B cell (primary cell): ENCODE measurements around the gene QSOX1.
"Not testable (repeated sequence)": the region's sequence is repeated elsewhere in the genome, so short reads cannot be mapped to it uniquely, and the experiment has no call there.

Source experiments
- EZH2 ChIP-seq: IDR thresholded peaks from 2 replicates; pipeline ENCODE4 v1.6.1; 2012; ENCODE audit warnings: borderline replicate concordance, low read depth, mild to moderate bottlenecking, moderate library complexity, low read length; ENCODE audit not compliant: insufficient read depth, poor library complexity, severe bottlenecking
- TF ChIP-seq, protein P1 (sequence below): fragments of 200-600 bp; IDR thresholded peaks from one replicate; pipeline ENCODE4 v1.8.0; 2022; ENCODE audit warnings: antibody characterized with exemption, mild to moderate bottlenecking

DNA sequence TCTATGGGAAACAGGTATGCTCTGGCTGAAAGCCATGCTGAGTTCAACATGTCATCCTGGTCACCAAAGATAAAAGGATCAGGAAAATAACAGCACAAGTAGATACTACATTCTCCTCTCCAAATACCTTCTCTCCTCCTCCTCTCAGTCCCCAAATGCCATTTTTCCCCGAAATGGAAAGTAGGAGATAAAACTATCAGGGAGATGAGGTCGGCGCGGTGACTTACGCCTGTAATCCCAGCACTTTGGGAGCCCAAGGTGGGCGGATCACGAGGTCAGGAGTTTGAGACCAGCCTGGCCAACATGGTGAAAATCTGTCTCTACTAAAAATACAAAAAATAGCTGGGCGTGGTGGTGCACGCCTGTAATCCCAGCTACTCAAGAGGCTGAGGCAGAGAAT, 21.0 kb upstream of the QSOX1 start:
- TF ChIP-seq, protein P1, sequence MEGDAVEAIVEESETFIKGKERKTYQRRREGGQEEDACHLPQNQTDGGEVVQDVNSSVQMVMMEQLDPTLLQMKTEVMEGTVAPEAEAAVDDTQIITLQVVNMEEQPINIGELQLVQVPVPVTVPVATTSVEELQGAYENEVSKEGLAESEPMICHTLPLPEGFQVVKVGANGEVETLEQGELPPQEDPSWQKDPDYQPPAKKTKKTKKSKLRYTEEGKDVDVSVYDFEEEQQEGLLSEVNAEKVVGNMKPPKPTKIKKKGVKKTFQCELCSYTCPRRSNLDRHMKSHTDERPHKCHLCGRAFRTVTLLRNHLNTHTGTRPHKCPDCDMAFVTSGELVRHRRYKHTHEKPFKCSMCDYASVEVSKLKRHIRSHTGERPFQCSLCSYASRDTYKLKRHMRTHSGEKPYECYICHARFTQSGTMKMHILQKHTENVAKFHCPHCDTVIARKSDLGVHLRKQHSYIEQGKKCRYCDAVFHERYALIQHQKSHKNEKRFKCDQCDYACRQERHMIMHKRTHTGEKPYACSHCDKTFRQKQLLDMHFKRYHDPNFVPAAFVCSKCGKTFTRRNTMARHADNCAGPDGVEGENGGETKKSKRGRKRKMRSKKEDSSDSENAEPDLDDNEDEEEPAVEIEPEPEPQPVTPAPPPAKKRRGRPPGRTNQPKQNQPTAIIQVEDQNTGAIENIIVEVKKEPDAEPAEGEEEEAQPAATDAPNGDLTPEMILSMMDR, result not testable (repeated sequence)
- not testable (repeated sequence) for TF ChIP-seq EZH2
